Activated CD4-positive, alpha-beta T cell treated with anti-CD3 and anti-CD28 coated beads, Interleukin-2, amount 50 U/mL, for 4 hours (primary cell): ENCODE measurements around the gene SFMBT2.
"Not testable (repeated sequence)": the region's sequence is repeated elsewhere in the genome, so short reads cannot be mapped to it uniquely, and the experiment has no call there.

Source experiments
- DNase-seq, 2 experiments: peaks; one replicate each; pipeline ENCODE4 v3.0.0-alpha.2; 2020

SFMBT2 gene

DNA sequence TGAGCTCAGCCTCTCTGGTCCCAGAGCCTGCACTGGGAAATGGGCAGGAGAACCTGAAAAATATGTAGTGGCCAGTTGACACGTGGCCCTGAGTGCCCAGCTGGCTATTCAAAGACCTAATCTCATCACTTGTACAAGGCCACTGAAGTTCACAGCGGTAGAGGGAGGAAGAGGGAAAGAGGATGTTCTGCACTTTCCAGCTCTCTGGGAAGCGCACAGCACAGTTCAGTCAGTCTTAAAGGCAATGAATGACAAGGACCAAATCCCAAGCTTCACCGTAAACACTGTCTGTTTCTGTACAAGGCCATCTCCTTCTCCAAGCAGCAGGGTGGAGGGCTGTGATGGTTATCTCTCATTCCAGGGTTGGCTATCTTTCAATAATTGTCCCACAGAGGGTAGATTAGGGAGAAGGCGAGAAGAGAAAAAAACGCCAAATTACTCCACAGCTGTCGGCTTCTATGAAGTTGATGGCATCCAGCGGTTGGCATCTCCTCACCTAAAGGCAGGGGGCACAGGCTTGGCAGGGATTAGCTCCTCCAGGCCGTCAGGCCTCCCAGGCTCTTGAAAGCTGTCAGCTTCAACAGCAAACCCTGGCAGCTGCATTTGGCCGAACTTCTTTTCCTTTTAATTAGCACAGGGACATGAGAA, 10.6 kb downstream of the SFMBT2 start:
- DNase-seq: no peak

DNA sequence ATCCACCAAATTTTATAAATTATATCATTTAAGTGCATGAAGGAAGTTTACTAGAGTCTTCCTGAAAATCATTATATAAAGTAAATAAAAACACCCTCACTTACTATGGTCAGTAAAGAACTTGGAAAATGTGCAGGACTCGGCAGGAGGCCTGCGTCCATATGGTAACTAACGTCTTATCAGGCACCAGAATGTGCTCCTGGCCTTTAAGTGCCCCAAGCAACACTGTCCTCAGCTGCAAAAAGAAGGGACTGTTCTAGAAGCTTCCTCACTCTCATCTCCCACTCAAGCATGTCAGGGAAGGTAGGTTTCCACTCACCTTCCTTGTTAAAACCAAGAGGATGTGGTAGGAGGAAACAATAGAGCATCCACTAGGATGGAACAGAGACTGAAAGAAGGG, 11.3 kb downstream of the SFMBT2 start:
- no peak for DNase-seq

DNA sequence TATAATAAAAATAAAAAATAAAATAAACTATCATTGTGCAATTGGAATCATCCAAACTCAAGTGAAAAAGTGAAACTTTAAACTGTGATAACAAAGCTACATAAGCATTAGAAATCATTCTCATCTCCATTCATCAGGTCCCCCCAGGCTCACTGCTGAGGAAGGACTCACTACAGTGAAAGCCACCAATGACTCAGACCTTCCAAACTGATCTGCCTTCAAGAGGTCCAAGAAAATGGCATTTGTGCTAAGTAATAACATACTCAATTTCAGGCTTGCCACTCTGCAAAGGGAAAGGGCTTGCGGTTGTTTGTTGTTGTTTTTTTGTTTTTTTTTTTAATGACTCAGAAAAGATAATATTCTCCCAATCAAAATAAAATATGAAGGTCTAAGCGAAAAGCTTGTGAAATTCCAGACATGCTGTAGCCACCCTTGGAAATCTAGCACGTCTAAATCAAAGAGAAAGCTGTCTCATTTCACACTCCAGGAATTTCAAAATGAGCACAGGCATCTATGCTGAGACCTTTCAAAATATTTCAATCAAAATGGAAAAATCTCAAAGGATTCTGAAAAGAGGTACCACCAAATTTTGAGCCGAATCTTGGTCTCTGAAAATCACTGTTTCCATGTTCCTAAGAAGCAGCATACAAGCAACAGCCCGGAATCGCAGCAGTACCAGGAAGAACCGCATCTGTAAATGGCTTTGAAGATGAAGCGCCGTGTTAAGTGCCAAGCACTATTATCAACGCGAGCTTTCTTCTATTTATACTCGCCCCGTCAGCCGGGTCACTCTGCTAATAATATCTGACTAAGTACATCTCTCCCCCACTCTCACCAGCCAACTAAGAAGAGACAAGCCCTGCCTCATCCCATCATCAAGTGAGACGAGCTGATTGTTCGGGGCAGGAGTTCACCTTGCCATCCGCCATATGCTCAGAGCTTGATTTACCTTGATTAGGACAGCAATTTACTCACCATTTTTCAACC, 13.5 kb downstream of the SFMBT2 start:
- DNase-seq: peak in 1 of 2 experiments; percentile 26

DNA sequence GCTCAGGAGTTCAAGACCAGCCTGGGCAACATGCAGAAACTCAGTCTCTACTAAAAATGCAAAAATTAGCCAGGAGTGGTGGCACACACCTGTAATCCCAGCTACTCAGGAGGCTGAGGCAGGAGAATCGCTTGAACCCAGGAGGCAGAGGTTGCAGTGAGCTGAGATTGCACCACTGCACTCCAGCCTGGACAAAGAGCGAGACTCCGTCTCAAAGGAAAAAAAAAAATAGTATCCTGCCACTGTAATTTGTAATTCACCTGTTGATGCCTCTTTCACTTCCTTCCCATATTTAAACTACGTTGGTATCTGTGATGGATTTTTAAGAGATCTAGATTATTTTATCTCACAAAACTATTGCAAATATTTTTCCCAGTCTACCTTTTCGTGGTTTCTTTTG, 18.5 kb downstream of the SFMBT2 start:
- not testable (repeated sequence) for DNase-seq

DNA sequence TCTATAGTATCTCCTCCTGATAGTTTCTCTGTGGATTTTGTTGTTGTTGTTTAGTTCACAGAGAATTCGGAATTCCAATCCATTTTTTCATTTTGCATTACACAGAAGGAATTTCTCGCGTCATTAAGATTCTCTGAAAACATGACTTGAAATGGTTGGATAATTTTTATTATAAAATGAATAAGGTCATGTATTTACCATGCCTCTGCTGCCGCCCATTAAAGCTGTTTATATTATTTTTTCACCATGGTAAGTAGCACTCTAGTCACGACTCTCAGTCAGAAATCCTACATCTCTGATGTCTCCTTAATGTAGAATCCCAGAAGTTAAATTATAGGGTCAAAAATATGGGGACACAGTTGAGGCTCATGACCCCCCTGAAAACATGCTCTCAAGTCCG, 19.1 kb downstream of the SFMBT2 start:
- no peak for DNase-seq

DNA sequence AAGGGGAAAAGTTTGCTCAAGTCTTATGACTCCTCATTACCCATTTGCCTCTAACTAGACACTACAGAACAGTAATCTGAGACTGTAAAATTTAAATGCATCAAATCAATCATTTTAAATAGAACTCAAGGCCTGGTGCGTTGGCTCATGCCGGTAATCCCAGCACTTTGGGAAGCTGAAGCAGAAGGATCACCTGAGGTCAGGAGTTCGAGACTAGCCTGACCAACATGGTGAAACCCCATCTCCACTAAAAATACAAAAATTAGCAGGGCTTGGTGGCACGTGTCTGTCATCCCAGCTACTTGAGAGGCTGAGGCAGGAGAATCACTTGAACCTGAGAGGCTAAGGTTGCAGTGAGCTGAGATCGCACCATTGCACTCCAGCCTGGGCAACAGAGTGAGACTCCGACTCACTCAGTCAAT, 20.1 kb downstream of the SFMBT2 start:
- not testable (repeated sequence) for DNase-seq

DNA sequence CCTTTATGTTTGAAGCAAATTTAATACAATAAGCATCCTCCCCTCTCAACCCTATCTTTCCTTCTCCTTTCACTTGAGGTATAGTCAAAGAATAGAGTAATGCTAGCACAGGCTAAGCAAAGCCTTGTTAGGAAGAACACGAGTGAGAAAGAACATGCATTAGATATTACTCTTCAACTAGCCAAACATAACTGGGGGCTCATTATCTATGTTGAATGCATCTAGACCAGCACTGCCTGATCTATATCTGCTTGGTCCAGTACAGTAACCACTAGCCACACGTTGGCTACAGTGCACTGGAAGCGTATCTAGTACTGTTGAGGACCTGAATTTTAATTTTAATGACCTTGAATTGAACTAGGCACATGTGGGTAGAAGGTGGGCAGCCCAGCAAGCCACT, 21.0 kb downstream of the SFMBT2 start:
- no peak for DNase-seq

DNA sequence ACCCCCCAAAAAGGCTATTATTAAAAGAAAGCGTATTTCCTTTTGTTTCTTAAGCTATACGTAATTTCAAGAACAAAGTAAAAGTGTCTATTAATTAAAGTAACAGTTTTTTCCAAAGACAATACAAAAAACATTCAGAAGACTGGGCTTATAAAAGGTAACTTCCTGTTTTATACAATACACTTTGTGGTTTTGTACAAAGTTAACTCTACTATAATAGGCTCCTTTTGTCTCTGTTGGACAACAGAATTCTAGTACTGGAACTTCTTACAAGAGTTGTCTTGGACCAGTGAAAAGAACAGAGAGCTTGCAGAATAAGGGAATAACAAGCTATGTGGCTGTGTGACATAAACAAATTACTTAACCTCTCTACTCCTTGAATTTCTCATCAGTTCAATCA, 21.5 kb downstream of the SFMBT2 start:
- DNase-seq: no peak

DNA sequence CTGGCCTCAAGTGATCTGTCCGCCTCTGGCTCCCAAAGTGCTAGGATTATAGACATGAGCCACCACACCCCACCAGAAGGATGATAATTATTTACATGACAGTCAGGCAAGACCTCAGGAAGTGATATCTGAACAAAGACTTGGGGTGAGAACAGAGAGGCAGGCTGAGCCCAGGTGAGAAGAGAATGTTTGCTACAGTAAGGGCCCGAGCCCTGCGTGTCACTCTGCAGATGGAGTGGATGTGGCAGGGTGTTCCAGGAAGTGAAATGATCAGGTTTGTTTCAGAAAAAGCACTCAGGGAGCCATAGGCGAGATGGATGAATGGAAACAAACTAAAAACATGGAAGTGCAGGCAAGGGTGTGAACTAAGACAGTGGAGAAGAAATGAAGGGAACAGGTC, 22.2 kb downstream of the SFMBT2 start:
- peak; percentile 23 to 29 for DNase-seq

DNA sequence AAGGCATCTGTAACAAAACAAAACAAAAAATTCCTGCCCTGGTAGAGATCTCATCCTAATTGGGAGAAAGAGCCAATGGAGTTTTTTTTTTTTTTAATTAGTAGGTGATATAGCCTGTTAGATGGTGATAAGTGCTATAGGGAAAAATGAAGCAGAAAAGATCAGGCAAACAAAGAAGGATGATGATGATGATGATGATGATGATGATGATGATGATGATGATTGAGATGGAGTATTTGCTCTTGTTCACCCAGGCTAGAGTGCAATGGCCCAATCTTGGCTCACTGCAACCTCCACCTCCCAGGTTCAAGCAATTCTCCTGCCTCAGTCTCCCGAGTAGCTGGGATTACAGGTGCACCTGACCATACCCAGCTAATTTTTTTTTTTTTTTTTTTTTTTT, 22.7 kb downstream of the SFMBT2 start:
- not testable (repeated sequence) for DNase-seq

DNA sequence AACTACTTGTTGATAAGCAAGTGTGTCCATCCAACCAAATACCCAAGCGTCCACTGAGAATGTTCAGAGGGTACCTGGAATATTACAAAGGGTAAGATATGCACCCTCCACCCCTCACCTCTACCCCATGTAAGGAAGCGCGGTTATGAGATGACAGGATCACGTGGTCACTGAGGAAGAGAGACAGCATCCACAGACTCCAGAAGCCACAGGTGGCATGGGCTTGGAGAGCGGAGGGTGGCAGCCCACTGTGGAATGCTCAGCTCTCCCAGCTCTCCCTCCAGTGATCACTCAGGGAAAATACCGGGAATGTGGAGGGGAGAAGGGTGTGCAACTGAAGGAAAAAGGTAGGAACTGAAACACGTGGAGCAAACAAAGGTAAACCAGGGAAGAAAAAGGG, 25.7 kb downstream of the SFMBT2 start:
- no peak for DNase-seq

DNA sequence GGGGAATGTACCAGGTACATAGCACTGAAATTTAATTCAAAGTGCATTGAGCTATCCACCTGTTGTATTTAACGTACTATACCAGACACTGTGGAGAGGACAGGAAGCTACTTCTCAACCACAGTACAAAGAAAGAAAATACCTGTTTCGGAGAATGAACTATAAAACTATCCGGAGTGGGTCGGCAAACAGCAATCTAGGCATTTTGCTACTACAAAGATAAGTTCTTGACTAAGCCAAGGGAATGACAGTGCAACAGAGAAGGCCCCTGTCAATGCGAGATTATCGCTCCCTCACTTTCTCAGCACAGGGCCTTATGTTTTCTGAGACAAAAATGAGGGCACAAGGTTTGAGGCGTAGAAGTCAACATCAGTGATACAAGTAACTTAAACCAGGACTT, 27.4 kb downstream of the SFMBT2 start:
- DNase-seq: no peak

DNA sequence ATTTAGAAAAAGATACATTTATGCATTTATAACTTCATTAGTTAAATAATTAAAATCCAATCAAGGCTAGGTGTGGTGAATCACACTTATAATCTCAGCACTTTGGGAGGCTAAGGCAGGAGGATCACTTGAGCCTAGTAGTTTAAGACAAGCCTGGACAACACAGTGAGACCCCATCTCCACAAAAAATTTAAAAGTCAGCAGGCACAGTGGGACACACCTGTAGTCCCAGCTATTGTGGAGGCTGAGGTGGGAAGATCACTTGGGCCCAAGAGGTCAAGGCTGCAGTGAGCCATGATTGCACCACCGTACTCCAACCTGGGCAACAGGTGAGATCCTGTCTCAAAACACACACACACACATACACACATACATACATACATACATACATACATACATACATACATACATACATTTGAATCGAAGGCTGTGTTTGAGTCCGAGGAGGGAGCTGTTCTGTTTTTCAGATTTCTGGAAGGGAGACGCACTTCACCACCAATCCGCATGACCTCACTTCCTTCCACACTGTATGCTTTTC, 30.1 kb downstream of the SFMBT2 start:
- DNase-seq: no peak

DNA sequence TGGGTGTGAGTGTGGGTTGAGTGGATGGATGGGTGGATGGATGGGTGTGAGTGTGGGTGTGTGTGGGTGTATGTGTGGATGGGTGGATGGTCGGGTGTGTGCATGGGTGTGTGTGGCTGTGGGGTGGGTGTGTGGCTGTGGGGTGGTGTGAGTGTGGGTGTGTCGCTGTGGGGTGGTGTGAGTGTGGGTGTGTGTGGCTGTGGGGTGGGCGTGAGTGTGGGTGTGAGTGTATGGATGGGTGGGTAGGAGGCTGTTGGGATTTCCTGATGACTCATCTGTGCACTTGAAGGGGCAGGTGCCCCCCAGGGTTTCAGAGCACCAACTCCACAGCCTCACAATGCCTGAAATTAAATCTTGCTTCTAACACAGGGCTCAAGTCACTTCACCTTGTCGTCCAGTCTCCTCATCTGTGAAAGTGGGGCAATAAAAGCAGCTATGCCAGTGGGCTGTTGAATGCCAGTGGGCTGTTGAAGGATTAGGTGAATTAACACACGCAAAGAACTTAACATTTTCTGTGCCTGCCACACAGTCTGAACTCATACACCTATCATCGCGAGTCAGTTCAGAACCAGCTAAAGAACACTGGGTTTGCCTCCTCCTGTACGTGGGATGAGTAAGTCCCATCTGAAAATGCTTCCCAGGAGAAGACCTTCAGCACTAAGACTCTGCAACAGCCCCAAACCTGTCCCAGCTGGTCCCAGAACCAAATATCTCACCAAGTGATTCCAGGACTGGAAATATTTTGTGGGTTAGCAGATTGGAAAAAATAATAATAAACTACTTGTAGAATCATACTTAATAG, 32.0 kb downstream of the SFMBT2 start:
- peak in 1 of 2 experiments; percentile 12 for DNase-seq

DNA sequence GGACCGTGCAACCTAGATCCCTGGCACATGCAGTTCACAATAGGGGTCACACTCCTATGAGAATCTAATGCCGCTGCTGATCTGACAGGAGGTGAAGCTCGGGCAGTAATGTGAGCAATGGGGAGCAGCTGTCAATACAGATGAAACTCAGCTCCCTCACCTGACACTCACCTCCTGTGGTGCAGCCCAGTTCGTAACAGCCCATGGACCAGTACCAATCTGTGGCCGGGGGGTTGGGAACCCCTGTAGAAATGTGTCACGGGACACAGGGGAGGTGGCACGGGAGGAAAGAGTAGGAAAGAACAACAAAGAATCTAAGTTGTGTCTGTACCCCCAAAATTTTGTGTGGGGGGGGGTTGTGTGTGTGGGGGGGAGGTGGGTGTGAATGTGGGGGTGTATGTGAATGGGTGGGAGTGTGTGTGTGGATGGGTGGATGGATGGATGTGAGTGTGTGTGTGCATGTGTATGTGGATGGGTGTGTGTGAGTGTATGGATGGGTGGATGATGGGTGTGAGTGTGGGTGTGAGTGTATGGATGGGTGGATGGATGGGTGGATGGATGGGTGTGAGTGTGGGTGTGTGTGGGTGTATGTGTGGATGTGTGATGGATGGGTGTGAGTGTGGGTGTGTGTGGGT, 33.1 kb downstream of the SFMBT2 start:
- no peak for DNase-seq

DNA sequence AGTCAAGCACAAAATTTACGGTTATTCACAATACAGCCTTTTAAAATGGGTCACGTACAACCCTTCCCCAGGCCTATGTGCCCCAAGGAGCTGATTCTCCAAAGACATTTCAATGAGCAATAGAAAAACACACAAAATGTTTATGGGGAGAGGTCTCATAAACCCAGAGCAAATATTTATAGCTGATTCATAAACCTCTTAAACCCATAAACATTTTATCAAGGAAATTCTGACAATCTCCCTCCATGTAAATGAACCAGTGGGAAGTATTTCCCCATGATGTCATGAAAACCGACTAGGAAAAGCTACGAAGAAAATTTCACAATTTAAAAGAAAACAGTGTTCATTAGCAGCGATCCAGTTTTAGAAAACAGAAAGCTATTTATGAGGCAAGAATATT, 36.0 kb downstream of the SFMBT2 start:
- no peak for DNase-seq

DNA sequence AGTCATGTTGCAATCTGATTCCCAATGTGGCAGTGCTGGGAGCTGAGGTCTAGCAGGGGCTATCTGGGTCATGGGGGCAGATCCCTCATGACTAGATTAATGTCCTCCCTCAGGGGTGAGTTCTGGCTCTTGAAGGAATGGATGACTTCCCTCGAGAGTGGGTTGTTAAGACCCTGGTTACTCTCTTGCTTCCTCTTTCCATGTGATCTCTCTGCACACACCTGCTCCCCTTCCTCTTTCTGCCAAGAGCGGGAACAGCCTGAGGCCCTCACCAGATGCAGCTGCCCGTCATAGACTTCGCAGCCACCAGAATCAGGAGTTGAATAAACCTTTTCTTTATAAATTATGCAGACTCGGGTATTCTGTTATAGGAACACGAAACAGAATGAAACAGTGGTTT, 37.8 kb downstream of the SFMBT2 start:
- DNase-seq: no peak

DNA sequence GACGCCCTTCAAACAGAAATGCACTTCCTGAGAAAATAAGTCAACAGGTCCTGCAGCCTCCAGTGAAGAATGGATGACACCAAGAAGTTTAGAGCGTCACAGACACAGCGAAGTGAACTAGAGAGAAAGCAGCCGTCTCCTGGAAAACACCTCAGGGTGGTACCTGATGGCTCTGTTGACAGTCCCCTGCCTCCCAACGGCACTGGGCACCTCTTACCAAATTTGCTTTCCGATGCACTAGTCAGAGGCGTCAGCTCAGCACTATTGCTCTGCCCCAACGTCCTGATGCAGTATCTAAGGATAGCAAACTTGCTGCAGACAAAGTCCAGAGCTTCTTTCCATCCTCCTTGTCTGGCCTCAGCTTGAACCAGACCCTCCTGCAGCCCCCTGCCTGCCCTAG, 38.3 kb downstream of the SFMBT2 start:
- no peak for DNase-seq

DNA sequence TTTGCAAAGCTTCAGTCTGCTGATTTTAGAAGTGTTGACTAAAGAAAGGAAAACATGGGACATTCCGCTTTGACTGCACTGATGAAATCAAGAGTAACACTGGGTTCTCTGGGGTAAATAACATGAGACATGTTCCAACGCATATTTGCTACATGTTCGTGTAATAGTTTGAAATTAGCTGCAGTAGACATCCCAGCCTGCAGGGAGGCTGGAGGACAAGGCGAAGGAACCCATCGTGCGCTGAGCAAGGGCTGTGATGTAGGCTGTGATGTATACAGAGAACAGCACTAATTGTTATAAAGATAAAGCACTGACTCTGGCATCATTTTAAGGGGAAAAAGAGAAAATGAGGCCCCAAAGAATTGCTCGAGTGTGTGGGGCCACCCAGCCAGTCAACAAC, 40.3 kb downstream of the SFMBT2 start:
- no peak for DNase-seq

DNA sequence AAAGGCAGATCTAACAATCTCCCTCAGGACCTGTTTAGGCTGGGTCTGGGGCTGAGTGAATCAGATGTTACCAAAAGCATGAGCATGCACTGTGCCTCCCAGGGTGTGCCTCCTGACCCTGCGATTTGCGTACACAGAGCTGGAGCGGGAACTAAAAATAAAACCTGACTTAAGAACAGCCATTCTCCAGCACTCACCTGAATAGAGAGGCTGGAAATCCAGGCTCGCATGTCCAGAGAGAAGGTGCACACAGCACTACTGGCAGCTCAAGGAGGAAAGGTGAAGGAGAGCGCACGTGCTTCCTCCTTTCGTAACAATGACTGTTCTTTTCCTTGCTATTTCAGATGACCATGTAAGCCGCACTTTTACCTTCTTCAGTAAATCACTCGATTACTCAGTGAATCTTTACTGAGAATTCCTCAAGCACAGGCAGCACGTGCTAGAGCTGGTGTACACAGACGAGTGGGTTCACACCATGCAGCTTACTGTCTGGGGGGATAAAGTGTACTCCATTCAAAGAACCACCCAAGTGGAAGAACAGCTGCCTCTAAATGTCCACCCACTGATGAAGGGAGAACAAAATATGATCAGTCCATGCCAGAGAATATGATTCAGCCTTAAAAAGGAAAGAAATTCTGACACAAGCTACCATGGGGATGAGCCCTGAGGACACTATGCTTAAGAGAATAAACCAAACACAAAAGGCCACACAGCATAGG, 45.6 kb downstream of the SFMBT2 start:
- no peak for DNase-seq

DNA sequence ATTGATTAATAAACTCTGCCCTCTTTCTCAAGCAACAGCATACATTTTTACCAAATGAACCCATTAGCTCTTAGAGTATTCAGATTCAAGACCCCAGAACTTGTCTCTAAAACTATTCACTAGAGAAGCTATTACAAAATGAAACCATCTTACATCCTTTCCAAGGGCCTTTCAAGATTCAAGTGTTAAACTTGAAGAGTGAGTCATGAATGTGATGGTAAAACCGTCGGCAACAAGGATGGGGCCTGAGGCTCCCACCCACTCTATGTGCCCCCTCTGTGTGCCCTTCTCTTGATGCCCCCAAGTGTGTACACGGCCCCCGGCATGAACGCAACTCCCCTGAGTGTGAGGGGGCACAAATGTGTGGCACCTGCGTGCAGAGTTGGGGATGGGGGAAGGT, 46.4 kb downstream of the SFMBT2 start:
- DNase-seq: no peak

DNA sequence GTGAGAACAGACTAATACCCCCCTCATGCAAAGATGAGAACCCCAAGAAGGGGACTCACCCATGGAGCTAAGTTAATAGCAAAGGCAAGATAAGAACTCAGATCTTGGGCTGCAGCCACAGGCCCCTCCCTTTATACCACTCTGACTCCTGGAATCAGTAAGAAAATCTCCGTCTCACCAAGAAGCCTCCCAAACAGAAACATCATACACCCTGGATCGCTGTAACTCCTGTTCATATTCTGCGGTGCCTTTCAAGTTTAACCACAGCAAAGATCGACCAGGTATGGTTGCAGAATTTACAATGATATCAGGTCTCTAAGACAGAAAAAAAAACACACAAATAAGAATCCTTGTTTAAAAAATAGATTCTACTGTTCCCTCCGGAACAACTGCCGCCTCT, 47.1 kb downstream of the SFMBT2 start:
- no peak for DNase-seq
